Measurements from ENCODE around the gene SCRT2. TPM values are rescaled to one million over a fixed set of nuclear protein-coding genes. Genes with fewer than 3 reads are reported as not detected.

Gene SCRT2
- polyA plus RNA-seq, 1 donor from 2014 or later, result 2.5 TPM

DNA sequence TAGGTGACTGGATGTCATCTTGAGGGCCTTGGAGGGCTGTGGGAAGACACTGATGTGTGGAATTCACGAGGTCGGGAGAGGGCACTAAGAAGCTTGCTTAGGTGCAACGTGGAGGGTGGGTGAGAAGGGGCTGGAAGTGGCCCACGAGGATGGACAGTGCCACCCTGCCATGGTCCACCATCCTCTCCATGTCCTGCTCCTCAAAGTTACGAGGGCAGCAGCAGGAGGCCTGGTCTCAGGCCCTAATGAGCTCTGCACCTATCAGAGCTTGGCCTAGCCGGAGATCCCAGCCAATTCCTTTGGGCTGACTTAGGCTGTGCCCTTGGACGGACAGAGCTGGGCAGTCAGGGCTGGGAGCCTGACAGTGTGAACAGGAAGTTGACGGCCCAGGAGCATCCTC is 27.8 kb upstream of the SCRT2 start:
- no peaks in the 10 kb centered on the region for H3K9me2 ChIP-seq (ENCODE audit: insufficient read depth, low read length)
- TF ChIP-seq, protein P1, sequence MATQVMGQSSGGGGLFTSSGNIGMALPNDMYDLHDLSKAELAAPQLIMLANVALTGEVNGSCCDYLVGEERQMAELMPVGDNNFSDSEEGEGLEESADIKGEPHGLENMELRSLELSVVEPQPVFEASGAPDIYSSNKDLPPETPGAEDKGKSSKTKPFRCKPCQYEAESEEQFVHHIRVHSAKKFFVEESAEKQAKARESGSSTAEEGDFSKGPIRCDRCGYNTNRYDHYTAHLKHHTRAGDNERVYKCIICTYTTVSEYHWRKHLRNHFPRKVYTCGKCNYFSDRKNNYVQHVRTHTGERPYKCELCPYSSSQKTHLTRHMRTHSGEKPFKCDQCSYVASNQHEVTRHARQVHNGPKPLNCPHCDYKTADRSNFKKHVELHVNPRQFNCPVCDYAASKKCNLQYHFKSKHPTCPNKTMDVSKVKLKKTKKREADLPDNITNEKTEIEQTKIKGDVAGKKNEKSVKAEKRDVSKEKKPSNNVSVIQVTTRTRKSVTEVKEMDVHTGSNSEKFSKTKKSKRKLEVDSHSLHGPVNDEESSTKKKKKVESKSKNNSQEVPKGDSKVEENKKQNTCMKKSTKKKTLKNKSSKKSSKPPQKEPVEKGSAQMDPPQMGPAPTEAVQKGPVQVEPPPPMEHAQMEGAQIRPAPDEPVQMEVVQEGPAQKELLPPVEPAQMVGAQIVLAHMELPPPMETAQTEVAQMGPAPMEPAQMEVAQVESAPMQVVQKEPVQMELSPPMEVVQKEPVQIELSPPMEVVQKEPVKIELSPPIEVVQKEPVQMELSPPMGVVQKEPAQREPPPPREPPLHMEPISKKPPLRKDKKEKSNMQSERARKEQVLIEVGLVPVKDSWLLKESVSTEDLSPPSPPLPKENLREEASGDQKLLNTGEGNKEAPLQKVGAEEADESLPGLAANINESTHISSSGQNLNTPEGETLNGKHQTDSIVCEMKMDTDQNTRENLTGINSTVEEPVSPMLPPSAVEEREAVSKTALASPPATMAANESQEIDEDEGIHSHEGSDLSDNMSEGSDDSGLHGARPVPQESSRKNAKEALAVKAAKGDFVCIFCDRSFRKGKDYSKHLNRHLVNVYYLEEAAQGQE (IDR thresholded peaks at IDR 0.05; ENCODE audit: borderline replicate concordance), result no peak
- TF ChIP-seq EZH2 (IDR thresholded peaks at IDR 0.05; ENCODE audit: borderline replicate concordance, insufficient read depth, low read length, poor library complexity, severe bottlenecking) (no peak), MXI1 (conservative IDR thresholded peaks at IDR 0.05; ENCODE audit: poor library complexity, severe bottlenecking) (no peak), SMC3 (conservative IDR thresholded peaks at IDR 0.05; ENCODE audit: poor library complexity) (no peak), EP300 (conservative IDR thresholded peaks at IDR 0.05; ENCODE audit: poor library complexity, severe bottlenecking) (no peak), TAF1 (IDR thresholded peaks at IDR 0.05; ENCODE audit: low read depth) (no peak), RAD21 (conservative IDR thresholded peaks at IDR 0.05) (no peak), POLR2AphosphoS5 (IDR thresholded peaks at IDR 0.05) (no peak)
- TF ChIP-seq, protein P2, sequence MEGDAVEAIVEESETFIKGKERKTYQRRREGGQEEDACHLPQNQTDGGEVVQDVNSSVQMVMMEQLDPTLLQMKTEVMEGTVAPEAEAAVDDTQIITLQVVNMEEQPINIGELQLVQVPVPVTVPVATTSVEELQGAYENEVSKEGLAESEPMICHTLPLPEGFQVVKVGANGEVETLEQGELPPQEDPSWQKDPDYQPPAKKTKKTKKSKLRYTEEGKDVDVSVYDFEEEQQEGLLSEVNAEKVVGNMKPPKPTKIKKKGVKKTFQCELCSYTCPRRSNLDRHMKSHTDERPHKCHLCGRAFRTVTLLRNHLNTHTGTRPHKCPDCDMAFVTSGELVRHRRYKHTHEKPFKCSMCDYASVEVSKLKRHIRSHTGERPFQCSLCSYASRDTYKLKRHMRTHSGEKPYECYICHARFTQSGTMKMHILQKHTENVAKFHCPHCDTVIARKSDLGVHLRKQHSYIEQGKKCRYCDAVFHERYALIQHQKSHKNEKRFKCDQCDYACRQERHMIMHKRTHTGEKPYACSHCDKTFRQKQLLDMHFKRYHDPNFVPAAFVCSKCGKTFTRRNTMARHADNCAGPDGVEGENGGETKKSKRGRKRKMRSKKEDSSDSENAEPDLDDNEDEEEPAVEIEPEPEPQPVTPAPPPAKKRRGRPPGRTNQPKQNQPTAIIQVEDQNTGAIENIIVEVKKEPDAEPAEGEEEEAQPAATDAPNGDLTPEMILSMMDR (IDR thresholded peaks at IDR 0.05; ENCODE audit: poor library complexity, severe bottlenecking), result no peak
- no peaks in the 10 kb centered on the region for H3F3A ChIP-seq (ENCODE audit: insufficient read depth, low read length, poor library complexity, severe bottlenecking)
- H3K4me2 ChIP-seq (ENCODE audit: low read length), result no peak overlapping the region
- no peak overlapping the region for H2AFZ ChIP-seq (ENCODE audit: low read depth, low read length)
- no peak overlapping the region for H3K9ac ChIP-seq (ENCODE audit: low read length)
- H3K27ac ChIP-seq (ENCODE audit: low read length), result no peak overlapping the region
- no peaks in the 10 kb centered on the region for H4K20me1 ChIP-seq (ENCODE audit: insufficient read depth)
- H3K27me3 ChIP-seq (ENCODE audit: insufficient read depth, low read depth, low read length), result no peaks in the 10 kb centered on the region
- H3K4me3 ChIP-seq (ENCODE audit: low read length), result no peak overlapping the region
- H3K9me3 ChIP-seq (ENCODE audit: low read length), result no peaks in the 10 kb centered on the region
- no peaks in the 10 kb centered on the region for H3K79me2 ChIP-seq (replicated peaks; ENCODE audit: insufficient read depth, low read length)
- no peaks in the 10 kb centered on the region for H3K36me3 ChIP-seq (ENCODE audit: insufficient read depth, low read length)

DNA sequence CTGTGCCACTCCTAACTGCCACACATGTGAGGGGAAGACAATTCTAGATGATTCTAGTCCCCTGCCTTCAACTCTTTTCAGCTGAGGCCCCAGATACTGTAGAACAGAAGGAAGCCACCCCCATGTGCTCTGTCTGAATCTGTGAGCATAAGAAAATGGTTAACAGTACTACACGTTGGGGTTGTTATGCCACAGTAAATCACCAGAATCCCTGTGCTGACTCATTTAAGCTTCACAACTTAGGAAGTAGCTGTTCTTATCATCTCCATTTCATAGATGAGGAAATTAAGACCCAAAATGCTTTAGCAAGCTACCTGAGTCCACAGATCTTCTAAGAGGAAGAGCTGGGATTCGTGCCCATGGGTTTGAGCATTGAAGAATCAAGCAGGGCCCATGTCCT is 27.4 kb upstream of the SCRT2 start:
- no peaks in the 10 kb centered on the region for H3F3A ChIP-seq (ENCODE audit: insufficient read depth, low read length, poor library complexity, severe bottlenecking)
- no peak overlapping the region for H3K9ac ChIP-seq (ENCODE audit: low read length)
- H3K4me3 ChIP-seq (ENCODE audit: low read length), result no peak overlapping the region
- TF ChIP-seq POLR2AphosphoS5 (IDR thresholded peaks at IDR 0.05) (no peak), EP300 (conservative IDR thresholded peaks at IDR 0.05; ENCODE audit: poor library complexity, severe bottlenecking) (no peak), EZH2 (IDR thresholded peaks at IDR 0.05; ENCODE audit: borderline replicate concordance, insufficient read depth, low read length, poor library complexity, severe bottlenecking) (no peak), RAD21 (conservative IDR thresholded peaks at IDR 0.05) (no peak), SMC3 (conservative IDR thresholded peaks at IDR 0.05; ENCODE audit: poor library complexity) (no peak), MXI1 (conservative IDR thresholded peaks at IDR 0.05; ENCODE audit: poor library complexity, severe bottlenecking) (no peak)
- TF ChIP-seq, protein P2 (IDR thresholded peaks at IDR 0.05; ENCODE audit: poor library complexity, severe bottlenecking), result no peak
- no peaks in the 10 kb centered on the region for H3K27me3 ChIP-seq (ENCODE audit: insufficient read depth, low read depth, low read length)
- H3K27ac ChIP-seq (ENCODE audit: low read length), result no peak overlapping the region
- H3K9me2 ChIP-seq (ENCODE audit: insufficient read depth, low read length), result no peaks in the 10 kb centered on the region
- H3K79me2 ChIP-seq (replicated peaks; ENCODE audit: insufficient read depth, low read length), result no peaks in the 10 kb centered on the region
- H3K4me2 ChIP-seq (ENCODE audit: low read length), result no peak overlapping the region
- H3K9me3 ChIP-seq (ENCODE audit: low read length), result no peaks in the 10 kb centered on the region
- no peaks in the 10 kb centered on the region for H3K36me3 ChIP-seq (ENCODE audit: insufficient read depth, low read length)
- H4K20me1 ChIP-seq (ENCODE audit: insufficient read depth), result no peaks in the 10 kb centered on the region
- H2AFZ ChIP-seq (ENCODE audit: low read depth, low read length), result no peak overlapping the region
